GM19397 (cell line): ENCODE results near the gene DCAF7.

Source experiments
- ATAC-seq: cut with Tn5 transposase; IDR thresholded peaks from one replicate; pipeline ENCODE4 v1.9.1; 2021; ENCODE audit warnings: mild to moderate bottlenecking, moderate library complexity; ENCODE audit not compliant: unreplicated experiment

The DCAF7 gene

DNA sequence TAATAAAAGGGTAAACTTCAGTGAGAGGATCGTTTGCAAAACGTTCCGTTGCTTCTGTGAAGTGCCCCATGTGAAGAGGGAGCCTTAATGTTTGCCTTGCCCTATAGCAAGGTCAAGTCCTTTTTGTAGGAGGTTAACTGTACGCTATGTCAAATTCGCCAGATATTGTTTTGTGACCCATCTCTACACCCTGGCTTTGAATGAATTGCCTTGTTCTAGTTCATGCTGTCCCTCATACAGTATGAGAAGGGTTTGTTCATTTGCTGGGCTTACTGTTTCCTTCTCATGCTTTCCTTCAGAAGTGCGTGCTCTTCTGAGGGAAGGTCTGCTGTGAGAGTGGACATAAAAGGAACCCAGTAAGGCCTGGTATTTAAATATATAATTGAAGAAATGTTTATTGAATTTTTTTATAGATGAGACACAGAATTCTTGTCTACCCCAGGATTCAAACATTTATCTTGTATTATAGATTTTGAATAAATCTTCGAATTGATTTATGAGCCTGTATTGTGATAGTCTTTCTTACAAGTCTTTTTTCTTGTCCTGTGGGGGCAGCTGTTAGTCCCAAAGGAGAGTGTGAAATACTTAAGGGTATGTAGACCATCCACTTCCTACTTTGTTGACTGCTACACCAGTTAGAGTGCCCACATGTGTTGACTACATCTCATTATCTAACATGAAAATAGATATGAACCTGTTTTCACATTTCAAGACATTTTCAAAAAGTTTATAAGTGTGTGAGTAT lies 73.7 kb downstream of the DCAF7 start:
- ATAC-seq: no peak

DNA sequence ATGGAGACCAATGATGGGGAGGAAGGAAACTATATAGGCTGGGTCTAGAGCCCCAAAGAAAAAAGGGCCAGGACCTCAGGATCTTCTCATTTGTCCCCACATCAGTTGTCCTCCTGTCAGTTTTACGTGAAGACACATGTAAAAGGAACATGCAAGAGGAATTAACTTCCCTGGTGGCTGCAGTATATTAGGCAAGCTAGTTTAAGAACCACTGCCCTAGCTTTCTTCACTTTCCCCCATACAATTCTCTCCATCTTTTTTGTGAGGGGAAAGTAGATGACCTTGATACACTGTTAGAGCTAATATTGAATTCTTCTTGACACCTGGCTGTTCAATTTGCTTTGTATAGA lies 74.2 kb downstream of the DCAF7 start:
- no peak for ATAC-seq

DNA sequence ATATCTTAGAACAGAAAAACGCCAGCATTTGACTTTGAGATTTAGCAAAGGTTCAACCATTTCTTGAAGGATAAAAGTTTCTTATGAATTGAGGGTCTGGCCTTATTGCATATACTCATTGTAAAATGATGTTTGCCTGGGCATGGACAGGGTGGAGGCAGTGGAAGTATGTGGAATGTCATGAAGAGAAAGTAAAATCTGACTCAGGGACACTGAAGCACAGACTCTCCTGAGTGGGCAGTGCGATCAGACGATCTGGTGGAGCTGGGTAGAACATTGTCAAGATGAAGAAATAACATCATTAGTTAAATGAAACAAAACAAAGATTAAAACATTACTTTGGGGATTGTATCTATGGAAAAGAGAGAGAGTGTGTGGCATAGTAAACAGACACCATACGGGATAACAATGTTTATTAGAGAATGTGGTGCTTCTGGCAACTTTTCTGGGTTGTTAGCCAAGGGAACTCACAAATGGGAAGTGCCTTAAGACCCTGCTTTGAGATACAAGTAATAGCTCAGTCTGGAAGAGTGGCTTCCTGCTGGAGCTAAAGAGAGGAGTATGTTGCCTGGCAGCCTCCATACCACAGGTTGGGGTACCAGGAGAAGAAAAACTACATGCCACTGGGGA lies 76.4 kb downstream of the DCAF7 start:
- ATAC-seq: no peak

DNA sequence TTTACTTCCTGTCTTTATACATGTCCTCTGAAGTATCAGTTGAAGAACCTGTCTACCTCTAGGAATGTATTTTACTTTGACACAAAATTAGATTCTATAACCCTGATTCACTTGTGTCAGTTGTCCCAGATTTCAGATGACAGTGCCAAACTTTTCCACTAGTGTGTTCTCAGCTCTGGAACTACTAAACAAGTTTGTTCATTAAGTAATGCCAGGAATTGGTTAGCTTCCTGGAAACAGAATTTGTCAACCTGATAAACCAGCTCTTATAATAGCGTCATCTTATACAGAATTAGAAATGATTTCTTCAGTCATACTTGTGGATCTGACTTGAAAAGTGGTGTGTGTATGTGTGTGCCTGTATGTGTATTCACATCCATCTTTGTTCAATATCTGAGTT lies 79.3 kb downstream of the DCAF7 start:
- no peak for ATAC-seq

DNA sequence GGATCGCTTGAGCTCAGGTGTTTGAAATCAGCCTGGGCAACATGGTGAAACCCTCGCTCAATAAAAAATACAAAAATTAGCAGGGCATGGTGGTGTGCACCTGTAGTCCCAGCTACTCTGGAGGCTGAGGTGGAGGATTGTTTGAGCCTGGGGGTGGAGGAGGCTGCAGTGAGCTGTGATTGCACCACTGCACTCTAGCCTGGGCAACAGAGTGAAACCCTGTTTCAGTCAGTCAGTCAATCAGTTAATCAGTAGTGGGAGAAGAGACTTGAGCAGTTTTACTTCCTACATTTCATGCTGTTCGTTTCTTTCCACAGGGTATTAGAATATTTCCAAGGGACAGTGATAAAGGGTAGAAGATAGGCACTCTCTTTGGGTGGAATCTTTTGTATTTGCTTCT lies 80.8 kb downstream of the DCAF7 start:
- no peak for ATAC-seq

DNA sequence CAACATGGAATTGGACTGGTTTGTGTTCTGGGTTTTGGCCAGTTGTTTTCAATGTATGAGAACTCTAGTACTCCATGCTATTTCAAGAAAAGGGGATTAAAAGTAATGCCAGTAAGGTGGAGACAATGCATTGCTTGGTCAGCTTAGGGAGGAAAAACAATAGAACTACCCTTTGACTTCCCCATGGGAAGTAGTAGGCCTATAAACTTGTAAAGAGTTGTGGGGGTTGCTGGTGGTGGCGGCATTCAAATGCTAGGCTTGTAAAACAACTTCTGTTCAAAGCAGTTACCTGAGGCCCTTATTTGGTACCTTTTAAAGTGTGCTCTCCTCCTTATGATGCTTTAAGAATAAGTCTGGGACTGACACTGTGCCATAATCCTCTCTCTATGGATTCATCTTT lies 81.3 kb downstream of the DCAF7 start:
- no peak for ATAC-seq

DNA sequence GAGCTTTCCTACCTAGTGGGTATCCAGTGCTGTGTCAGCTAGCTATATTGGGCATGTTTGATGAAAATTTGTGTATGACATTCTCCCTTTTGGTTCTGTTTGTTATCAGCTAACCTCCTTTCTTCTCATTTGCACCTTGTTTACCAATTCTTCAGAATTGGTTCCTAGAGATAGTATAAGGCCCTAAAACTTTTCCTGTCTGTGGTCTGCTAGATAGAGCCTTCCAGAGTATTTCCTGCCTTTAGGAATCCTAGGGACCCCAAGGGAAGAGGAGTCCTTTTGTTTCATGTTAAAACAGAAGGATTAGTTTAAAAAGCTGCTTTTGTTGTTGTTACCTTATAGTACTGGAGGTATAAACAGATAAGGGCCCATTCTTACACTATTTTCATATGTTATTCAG lies 83.5 kb downstream of the DCAF7 start:
- ATAC-seq: no peak

DNA sequence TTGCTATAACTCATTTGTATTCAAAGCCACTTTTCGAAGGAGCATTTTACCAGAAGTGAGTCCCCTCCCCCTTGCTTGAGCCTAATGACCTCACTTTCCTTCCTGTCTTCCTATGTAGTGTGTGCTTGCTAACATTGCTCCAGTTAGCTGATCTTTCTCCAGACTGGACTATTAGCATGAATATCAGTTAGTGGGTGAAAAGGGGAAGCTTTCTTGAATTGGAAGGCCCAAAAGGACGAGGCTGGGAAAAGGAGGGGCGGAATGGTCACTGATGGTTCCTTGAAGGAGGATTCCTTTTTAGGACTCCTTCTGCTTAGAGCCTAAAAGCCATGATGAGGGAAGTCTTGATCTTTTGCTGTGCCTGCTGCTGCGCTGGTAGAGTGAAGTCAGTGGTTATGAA lies 83.9 kb downstream of the DCAF7 start:
- ATAC-seq: no peak

DNA sequence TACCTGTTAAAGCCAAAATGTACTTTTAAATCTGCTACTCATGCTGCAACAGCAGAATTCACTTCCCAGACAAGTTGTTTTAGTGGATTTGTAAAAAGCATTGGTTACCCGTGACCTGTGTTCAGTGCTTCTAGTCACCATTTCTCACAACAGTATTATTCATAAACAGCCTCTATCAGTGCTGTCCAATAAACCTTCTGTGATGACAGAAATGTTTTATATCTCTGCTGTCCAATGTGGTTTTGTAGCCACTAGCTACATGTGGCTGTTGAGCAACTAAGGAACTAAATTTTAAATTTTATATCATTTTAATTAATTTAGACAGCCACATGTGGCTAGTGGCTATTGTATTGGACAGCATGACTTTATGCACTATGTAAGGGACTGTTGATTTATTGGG lies 84.5 kb downstream of the DCAF7 start:
- ATAC-seq: no peak

DNA sequence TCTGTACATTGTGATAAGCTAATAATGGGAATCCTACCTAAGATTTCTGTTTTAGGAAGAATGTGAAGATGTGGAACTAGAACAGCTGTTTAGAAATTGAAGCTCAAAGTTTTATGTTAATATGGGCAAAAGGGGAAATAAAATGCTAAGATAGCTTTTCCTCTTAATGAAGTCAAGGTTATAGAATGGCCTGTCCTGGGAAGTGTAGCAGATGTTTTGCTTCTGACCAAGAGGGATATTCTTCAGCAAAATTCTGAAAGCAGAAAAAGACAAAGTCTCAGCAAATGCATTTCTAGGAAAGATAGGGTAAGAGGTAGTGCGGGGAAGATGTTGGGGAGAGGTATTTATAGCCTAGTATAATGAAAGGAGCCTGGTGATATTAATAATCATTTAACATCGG lies 85.0 kb downstream of the DCAF7 start:
- ATAC-seq: no peak

DNA sequence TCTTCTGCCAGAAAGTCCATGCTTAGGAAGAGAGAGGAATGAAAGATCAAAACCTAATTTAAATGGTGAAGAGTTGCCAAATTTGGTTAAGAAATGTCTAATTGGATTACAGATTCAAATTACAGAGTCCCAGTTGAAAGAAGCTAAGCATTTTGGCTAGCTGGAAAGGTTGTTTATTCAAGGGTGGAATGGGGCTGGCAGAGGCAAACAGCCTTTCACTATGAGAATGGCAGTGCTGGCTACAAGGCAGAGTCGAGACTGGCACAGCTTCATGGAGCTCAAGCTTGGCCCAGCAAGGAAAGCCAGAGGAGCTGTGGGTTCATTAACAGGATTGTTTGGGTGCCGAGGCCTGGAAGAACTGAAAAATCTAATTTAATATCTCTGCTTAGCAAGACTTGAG lies 85.5 kb downstream of the DCAF7 start:
- no peak for ATAC-seq

DNA sequence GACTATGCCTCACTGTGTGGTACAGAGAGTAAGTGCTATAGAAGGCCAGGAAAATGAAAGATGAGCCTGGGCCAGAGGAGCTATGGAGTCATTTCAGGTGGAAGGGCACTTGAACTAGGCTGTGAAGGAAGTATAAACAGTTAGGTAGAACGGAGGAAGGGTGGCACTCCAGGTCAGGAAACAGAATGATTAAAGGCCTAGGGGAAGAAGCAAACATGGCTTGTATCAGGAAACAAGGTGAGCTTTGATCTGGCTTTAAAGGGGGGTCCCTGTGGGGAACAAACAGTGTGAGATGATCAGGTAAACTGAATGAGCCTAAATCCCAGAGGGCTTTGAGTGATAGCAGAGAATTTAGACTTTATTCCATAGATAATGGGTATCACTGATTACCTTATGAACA lies 88.8 kb downstream of the DCAF7 start:
- ATAC-seq: no peak

DNA sequence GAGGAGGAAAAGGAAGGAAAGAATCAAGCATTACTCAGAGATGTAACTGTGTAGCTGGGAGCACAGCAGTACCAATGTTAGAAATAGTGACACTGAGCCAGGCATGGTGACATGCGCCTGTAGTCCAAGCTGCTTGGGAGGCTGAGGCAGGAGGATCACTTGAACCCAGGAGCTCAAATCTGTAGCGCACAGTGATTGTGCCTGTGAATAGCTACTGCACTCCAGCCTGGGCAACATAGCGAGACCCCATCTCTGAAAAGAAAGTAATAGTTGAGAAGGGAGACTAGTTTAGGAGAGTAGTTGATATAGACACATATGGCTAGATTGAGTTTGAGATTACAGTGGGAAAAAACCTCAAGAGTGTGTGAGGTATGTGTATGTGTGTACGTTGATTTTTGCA lies 89.8 kb downstream of the DCAF7 start:
- no peak for ATAC-seq

DNA sequence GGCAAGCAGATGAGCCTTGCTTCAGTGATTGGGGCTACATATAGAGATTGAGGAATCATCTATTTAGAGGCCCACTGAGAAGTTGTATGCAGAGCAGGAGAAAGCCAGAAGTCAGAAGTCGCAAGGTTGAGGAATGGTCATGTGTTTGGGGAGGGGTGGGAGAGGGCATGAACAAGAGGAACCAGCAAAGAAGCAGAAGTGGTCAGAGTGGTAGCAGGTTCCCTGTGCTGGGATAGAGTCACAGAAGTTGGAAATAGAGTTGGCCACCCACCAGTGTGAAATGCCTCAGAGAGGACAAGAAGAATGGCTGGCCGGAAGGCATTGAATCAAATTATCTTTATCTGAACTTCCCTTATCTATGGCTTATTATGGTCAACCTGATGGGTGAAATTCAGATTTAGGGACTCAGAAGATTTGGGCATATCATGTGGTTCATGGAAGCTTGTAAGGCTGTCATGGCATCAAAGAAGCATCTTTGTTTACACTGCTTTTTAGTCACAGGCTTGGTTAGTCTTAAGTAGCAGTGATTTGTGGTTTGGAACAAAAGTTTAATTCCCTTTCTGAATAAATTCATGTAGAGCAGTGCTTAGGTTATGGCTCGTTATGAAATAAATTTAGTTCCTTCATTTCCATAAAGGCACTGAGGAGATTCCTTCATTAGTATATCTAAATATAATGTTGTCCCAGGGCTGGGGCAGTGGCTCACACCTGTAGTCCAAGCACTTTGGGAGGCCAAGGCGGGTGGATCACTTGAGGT lies 91.6 kb downstream of the DCAF7 start:
- no peak for ATAC-seq
